Measurements from ENCODE around the gene ASNS.

GRCh38 chr7:97847791-97848190, 24.4 kb downstream of the ASNS start:
- TF ChIP-seq REST (IDR thresholded peaks at IDR 0.05; ENCODE audit: insufficient read depth in 1 of 2, low read depth in 2 of 2, low read length in 2 of 2) (no peak), TAF1 (IDR thresholded peaks at IDR 0.05; ENCODE audit: borderline replicate concordance, insufficient read depth, low read length) (no peak), POLR2AphosphoS5 (IDR thresholded peaks at IDR 0.05; ENCODE audit: low read depth, low read length) (no peak)

All from PFSK-1 (cell line).